SJSA1 (cell line): ENCODE measurements around the gene ZNF469. TPM values are rescaled to one million over a fixed set of nuclear protein-coding genes. Genes with fewer than 3 reads are reported as not detected.

Source experiments
- DNase-seq, 2 experiments: peaks; one replicate each; pipeline ENCODE4 v3.0.0-alpha.2; 2015 to 2020; ENCODE audit warnings: low spot score in 2 of 2, low read depth in 1 of 2
- H3K27ac ChIP-seq: fragments of 250-450 bp; sonication (Bioruptor Pico); 2 replicates; pipeline ENCODE4 v1.5.1; 2020; ENCODE audit warnings: mild to moderate bottlenecking, moderate library complexity
- H3K27me3 ChIP-seq: fragments of 250-450 bp; sonication (Bioruptor Pico); replicated peaks from 2 replicates; pipeline ENCODE4 v1.5.1; 2020; ENCODE audit warnings: mild to moderate bottlenecking, moderate library complexity
- H3K36me3 ChIP-seq: fragments of 250-450 bp; sonication (Bioruptor Pico); 2 replicates; pipeline ENCODE4 v1.5.1; 2020; ENCODE audit warnings: mild to moderate bottlenecking
- H3K4me1 ChIP-seq: fragments of 250-450 bp; sonication (Bioruptor Pico); replicated peaks from 2 replicates; pipeline ENCODE4 v1.6.1; 2021; ENCODE audit warnings: mild to moderate bottlenecking
- H3K4me3 ChIP-seq: fragments of 250-450 bp; sonication (Bioruptor Pico); 2 replicates; pipeline ENCODE4 v1.5.1; 2020; ENCODE audit warnings: mild to moderate bottlenecking
- H3K9me3 ChIP-seq: fragments of 250-450 bp; sonication (Bioruptor Pico); replicated peaks from 2 replicates; pipeline ENCODE4 v1.5.1; 2020; ENCODE audit warnings: mild to moderate bottlenecking
- total RNA-seq: library from RNA; depleted of rRNA; stranded (reverse); fragments of >200 nt; shearing (Covaris generic); gene quantifications from 2 replicates; pipeline ENCODE4 v1.2.3, GENCODE V29; 2014; rRNA removed

Gene ZNF469
- total RNA-seq, 1 experiment from 2014 or later: 3.6 TPM

DNA sequence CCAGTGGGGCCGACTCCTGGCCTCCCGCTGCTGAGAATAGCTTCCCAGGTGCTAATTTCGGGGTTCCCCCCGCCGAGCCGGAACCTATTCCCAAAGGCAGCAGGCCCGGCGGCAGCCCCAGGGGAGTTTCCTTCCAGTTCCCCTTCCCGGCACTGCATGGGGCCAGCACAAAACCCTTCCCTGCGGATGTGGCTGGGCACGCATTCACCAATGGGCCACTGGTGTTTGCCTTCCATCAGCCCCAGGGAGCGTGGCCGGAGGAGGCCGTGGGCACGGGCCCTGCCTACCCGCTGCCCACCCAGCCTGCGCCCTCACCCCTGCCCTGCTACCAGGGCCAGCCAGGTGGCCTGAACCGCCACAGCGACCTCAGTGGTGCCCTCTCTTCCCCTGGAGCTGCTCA lies 45.4 kb downstream of the ZNF469 start:
- Histone ChIP-seq H3K27ac (no peak overlapping the region), H3K27me3 (no peaks in the 10 kb centered on the region), H3K4me3 (no peak overlapping the region), H3K9me3 (no peaks in the 10 kb centered on the region), H3K4me1 (no peaks in the 10 kb centered on the region), H3K36me3 (peaks cover 34% of the 10 kb centered on the region)
- no peak for DNase-seq

DNA sequence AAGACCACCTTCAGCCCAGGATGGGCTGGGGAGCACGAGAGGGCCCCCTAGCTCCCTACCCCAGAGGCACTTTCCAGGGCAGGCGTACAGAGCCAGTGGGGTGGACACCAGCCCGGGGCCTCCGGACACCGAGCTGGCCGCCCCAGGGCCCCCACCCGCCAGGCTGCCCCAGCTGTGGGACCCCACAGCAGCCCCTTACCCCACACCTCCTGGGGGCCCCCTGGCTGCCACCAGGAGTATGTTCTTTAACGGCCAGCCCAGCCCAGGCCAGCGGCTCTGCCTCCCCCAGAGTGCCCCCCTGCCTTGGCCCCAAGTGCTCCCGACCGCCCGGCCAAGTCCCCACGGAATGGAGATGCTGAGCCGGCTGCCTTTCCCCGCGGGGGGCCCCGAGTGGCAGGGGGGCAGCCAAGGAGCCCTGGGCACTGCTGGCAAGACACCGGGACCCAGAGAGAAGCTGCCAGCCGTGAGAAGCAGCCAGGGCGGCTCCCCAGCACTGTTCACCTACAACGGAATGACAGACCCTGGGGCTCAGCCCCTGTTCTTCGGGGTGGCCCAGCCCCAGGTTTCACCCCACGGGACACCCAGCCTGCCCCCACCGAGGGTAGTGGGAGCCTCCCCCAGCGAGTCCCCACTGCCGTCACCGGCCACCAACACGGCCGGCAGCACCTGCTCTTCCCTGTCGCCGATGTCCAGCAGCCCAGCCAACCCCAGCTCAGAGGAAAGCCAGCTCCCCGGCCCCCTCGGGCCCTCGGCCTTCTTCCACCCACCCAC lies 46.0 kb downstream of the ZNF469 start:
- no peaks in the 10 kb centered on the region for H3K27me3 ChIP-seq
- peaks cover 35% of the 10 kb centered on the region for H3K36me3 ChIP-seq
- DNase-seq: no peak
- no peaks in the 10 kb centered on the region for H3K9me3 ChIP-seq
- H3K27ac ChIP-seq: no peak overlapping the region
- no peak overlapping the region for H3K4me3 ChIP-seq
- no peaks in the 10 kb centered on the region for H3K4me1 ChIP-seq

DNA sequence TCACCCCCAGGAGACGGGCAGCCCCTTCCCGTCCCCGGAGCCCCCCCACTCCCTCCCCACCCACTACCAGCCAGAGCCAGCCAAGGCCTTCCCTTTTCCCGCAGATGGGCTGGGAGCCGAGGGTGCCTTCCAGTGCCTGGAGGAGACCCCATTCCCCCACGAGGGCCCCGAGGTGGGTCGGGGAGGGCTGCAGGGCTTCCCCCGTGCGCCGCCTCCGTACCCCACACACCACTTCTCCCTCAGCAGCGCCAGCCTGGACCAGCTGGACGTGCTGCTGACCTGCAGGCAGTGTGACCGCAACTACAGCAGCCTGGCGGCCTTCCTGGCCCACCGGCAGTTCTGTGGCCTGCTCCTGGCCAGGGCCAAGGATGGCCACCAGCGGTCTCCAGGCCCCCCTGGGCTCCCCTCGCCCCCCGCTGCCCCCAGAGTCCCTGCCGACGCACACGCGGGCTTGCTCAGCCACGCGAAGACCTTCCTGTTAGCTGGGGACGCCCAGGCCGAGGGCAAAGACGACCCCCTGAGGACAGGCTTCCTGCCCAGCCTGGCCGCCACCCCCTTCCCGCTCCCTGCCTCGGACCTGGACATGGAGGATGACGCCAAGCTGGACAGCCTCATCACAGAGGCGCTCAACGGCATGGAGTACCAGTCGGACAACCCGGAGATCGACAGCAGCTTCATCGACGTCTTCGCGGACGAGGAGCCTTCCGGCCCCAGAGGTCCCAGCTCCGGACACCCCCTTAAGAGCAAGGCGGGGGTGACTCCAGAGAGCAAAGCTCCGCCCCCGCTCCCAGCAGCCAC lies 46.8 kb downstream of the ZNF469 start:
- H3K27ac ChIP-seq: no peak overlapping the region
- DNase-seq: no peak
- H3K27me3 ChIP-seq: no peaks in the 10 kb centered on the region
- H3K9me3 ChIP-seq: no peaks in the 10 kb centered on the region
- peaks cover 38% of the 10 kb centered on the region for H3K36me3 ChIP-seq
- H3K4me1 ChIP-seq: no peaks in the 10 kb centered on the region
- H3K4me3 ChIP-seq: no peak overlapping the region

DNA sequence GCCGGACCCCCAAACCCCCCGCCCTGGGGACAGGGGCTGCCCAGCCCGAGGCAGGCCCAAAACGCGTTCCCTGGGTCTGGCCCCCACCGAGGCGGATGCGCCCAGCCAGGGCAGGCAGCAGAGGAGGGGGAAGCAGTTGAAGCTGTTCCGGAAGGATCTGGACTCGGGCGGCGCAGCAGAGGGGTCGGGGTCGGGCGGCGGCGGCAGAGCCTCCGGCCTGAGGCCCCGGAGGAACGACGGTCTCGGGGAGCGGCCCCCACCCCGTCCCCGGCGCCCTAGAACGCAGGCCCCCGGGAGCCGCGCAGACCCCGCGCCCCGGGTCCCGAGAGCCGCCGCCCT lies 47.4 kb downstream of the ZNF469 start:
- Histone ChIP-seq H3K27ac (no peak overlapping the region), H3K4me3 (no peak overlapping the region), H3K27me3 (no peaks in the 10 kb centered on the region), H3K36me3 (peaks cover 38% of the 10 kb centered on the region), H3K9me3 (no peaks in the 10 kb centered on the region), H3K4me1 (no peaks in the 10 kb centered on the region)
- no peak for DNase-seq

DNA sequence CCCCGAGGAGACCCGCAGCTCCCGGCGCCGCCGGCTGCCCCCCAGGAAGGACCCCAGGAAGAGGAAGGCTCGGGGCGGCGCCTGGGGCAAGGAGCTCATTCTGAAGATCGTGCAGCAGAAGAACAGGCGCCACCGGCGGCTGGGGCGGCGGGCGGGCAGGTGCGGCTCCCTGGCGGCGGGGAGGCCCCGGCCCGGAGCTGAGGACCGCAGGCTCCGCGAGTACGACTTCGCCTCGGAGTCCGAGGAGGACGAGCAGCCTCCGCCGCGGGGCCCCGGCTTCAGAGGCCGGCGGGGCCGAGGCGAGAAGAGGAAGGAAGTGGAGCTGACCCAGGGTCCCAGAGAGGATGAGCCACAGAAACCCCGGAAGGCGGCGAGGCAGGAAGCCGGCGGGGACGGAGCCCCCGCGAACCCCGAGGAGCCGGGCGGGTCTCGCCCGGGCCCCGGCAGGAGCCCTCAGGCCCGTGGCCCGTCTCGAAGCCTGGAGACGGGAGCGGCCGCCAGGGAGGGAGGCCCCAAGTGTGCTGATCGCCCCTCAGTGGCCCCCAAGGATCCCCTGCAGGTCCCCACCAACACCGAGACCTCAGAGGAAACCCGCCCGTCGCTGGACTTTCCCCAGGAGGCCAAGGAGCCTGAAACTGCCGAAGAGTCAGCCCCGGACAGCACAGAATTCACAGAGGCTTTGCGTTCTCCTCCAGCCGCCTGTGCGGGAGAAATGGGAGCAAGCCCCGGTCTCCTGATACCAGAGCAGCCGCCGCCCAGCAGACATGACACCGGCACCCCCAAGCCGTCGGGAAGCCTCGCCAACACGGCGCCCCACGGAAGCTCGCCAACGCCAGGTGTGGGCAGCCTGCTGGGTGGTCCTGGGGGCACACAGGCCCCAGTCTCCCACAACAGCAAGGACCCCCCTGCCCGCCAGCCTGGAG lies 48.0 kb downstream of the ZNF469 start:
- Histone ChIP-seq H3K4me1 (no peaks in the 10 kb centered on the region), H3K36me3 (peaks cover 39% of the 10 kb centered on the region), H3K9me3 (no peaks in the 10 kb centered on the region), H3K27me3 (no peaks in the 10 kb centered on the region), H3K27ac (no peak overlapping the region), H3K4me3 (no peak overlapping the region)
- no peak for DNase-seq

DNA sequence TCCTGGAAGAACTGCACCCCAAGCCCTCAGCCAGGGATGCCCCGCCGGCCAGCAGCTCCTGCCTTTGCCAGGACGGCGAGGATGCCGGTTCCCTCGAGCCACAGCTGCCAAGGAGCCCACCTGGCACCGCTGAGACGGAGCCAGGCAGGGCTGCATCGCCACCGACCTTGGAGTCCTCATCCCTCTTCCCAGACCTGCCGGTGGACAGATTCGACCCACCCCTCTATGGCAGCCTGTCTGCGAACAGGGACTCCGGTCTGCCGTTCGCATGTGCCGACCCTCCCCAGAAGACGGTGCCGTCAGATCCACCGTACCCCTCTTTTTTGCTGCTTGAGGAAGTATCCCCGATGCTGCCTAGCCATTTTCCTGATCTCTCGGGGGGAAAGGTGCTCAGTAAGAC lies 48.9 kb downstream of the ZNF469 start:
- no peak for DNase-seq
- Histone ChIP-seq H3K4me3 (no peak overlapping the region), H3K36me3 (peaks cover 38% of the 10 kb centered on the region), H3K4me1 (no peaks in the 10 kb centered on the region), H3K27me3 (no peaks in the 10 kb centered on the region), H3K27ac (no peak overlapping the region), H3K9me3 (no peaks in the 10 kb centered on the region)

DNA sequence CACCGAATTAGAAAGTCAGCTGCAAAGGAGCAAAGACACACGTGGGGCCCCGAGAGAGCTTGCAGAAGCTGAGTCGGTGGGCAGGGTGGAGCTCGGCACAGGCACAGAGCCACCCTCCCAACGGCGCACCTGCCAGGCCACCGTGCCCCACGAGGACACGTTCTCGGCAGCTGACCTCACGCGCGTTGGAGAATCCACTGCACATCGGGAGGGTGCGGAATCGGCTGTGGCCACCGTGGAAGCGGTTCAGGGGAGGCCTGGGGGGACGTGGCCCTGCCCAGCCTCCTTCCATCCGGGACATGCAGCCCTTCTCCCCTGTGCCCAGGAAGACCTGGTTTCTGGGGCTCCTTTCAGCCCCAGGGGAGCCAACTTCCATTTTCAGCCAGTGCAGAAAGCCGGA lies 49.4 kb downstream of the ZNF469 start:
- Histone ChIP-seq H3K27me3 (no peaks in the 10 kb centered on the region), H3K27ac (no peak overlapping the region), H3K36me3 (peaks cover 42% of the 10 kb centered on the region), H3K4me1 (no peaks in the 10 kb centered on the region), H3K4me3 (no peak overlapping the region), H3K9me3 (no peaks in the 10 kb centered on the region)
- no peak for DNase-seq

Other genes starting within 250 kb of the ZNF469 start
- 0.38 and 0.92 TPM in 2 replicates for gene ZFPM1, start 70.3 kb downstream of the ZNF469 start, total RNA-seq
- gene ZC3H18, start 187.4 kb downstream of the ZNF469 start, total RNA-seq: 14.6 and 18.2 TPM in 2 replicates